GM18526 (cell line): ENCODE measurements around the gene CDC42SE2.

ENCODE experiments used
- POLR2A ChIP-seq: IDR thresholded peaks from 3 replicates; pipeline ENCODE4 v1.6.1; 2011; ENCODE audit not compliant: insufficient read length; ENCODE audit errors: extremely low read depth

CDC42SE2 gene, protein sequence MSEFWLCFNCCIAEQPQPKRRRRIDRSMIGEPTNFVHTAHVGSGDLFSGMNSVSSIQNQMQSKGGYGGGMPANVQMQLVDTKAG

DNA sequence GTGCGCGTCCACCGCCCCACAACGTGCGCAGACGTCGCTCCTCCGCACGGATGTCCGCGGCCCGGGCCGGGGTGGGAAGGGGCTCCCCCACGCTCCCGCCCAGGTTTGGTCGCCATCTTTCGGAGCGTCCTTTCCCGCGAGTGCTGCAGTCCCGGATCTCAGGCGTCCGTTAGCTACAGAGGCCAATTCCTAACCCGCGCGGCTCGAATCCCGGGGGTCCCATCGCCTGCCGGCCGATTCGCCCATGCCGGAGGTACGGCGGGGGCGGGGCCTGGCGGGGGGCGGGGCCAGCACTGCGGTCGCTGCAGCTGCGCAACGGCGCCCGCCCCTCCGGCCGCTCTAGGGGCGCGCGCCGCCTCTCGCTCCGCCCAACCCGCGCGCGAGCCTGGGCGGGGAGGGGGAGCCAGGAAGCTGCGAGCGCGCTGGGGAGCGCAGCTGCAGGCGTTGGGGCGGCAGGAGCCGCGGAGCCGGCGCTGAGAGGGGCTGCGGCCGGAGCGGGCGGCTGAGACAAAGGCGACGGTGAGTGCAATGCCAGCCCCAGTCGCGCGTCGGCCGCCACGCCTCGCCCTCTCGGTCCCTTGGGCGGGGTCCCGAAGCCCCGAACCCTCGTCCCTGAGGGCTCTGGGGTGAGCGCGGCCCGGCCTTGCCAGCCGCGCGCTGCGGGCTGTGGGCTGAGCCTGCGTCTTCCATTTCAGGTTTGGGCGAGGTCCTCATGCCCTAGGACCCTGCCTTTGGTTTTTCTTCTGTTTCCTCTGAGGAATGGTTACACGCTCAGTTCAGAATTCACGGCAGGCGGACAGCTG is at the start of gene CDC42SE2:
TSS of gene CDC42SE2 (plus strand) at position 406 of the 803 bp plus-strand sequence. CDS start 95,441 bp downstream, outside the sequence.
- peak; percentile 96 for TF ChIP-seq POLR2A

DNA sequence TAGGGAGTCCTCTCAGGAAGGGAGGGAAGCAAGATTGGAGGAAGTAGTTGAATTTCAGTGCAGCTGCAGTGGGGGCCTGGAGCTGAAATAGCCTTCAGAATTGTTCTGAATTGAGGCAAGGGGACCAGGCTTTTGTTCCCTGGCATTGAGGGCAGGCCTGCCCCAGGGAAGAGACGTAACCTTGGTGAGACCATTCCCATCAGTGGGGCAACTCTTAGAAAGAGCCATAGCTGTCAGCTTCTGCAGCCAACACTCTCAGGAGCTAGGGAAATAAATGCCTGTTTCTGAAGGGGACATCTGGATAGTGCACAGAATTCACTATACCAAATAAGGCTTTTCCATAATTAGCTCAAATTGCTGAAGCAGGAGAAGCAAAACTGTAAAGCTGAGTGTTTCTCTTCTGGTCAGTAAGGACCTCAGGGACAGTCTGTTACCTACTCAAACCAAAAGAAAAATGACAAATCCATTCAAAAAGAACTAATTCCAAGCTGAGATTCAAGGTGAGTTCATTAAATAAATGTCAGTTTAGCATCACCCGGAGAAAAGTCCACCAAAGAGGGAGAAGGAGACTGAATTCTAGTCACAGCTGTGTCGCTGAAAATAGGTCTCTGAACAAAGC is 49.1 kb upstream of the CDC42SE2 start:
- TF ChIP-seq POLR2A, result no peak

DNA sequence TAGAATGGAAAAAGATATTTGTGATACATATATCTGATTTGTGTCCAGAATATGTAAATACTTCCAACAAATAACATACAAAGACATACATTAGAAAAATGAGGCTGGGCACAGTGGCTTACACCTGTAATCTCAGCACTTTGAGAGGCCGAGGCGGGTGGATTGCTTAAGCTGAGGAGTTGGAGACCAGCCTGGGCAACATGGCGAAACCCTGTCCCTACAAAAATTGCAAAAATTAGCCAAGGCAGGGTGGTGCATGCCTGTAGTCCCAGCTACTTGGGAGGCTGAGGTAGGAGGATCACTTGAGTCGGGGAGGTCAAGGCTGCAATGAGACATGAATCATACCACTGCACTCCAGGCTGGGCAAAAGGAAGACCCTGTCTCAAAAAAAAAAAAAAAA is 46.1 kb upstream of the CDC42SE2 start:
- TF ChIP-seq POLR2A, result no peak

DNA sequence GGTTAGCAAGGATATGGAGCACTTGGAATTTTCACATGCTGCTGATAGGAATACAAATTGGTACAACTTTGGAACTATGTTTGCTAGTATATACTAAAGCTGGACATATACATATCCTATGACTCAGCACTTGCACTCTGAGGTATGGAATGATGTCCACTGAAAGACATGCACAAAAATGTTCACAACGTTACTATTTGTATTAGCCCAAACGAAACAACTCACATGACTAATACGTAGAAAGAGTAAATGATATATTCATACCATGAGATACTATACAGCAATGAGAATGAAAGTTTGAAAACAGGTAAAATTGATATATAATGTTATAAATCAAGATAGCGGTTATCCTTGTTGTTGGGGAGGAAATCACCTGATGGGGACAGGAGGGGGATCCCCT is 45.5 kb upstream of the CDC42SE2 start:
- TF ChIP-seq POLR2A, result no peak

DNA sequence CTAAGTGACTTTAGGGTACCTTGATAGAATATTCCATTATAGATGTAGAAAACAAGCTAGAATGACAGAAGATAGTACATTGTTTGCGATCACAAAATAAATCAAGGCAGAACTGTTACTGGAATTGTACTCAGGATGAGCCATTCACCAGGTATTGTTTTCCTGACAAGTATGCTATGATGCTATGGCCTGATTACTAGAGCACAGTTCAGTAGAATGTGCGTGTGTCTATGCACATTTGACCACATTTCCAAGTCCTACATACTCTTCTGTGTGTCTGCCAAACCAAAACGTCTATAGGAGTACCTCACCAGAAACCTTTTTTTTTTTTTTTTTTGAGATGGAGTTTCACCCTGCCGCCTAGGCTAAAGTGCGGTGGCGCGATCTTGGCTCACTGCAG is 43.3 kb upstream of the CDC42SE2 start:
- no peak for TF ChIP-seq POLR2A

DNA sequence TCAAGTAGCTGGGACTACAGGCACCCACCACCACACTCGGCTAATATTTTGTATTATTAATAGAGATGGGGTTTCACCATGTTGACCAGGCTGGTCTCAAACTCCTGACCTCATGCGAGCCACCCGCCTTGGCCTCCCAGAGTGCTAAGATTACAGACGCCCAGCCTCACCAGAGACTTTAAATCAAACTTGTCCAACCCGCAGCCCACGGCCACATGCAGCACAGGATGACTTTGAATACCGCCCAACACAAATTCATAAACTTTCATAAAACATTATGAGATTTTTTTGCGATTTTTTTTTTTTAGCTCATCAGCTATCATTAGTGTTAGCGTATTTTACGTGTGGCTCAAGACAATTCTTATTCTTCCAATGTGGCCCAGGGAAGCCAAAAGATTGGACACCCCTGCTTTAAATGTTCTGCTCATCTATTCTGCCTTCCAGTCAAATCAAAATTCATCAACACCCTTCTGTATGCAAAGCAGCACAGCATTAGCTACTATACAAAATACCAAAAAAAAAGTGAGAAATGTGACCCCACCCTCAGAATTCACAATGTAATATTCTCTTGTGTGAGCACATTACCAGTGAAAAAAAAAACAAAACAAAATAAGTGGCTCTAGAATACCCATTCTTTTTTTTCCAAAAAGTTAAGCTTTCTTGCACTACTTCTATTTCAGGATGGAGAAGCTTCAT is 42.7 kb upstream of the CDC42SE2 start:
- no peak for TF ChIP-seq POLR2A

DNA sequence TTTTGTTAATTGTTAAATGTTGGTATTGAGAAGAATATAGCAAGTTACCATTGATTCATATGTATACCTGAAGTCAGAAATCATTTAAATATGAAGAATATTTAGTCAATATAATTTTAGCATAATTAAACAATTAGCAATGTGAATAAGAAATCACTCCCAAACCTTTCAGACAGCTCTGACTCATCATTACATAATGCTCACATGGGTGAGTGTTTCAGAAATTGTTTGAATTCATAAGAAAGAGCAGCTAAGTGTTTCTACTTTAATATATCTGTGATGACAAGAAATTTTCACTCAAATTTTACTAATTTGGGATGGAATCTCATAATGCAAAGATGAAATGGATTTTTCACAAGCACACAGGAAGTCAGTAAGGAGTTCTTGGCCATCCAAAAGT is 42.0 kb upstream of the CDC42SE2 start:
- TF ChIP-seq POLR2A, result no peak

DNA sequence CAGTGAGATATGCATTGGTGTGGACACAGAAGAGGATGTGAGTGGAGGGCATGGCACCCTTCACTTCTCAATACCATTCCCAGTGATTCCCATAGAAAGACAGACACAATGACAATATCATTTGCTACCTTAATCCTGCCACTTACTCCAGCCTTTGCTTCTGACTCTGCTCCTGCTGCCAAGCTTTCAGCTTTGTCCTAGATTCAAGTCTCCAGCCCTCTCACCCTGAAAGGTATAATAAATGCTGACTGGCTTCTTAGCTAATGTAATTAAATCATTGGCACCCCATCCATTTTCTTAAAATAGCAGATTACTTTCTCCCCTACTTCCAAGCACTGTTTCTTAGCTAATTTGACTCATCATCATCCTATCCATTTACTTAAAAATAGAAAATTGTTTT is 41.1 kb upstream of the CDC42SE2 start:
- no peak for TF ChIP-seq POLR2A

DNA sequence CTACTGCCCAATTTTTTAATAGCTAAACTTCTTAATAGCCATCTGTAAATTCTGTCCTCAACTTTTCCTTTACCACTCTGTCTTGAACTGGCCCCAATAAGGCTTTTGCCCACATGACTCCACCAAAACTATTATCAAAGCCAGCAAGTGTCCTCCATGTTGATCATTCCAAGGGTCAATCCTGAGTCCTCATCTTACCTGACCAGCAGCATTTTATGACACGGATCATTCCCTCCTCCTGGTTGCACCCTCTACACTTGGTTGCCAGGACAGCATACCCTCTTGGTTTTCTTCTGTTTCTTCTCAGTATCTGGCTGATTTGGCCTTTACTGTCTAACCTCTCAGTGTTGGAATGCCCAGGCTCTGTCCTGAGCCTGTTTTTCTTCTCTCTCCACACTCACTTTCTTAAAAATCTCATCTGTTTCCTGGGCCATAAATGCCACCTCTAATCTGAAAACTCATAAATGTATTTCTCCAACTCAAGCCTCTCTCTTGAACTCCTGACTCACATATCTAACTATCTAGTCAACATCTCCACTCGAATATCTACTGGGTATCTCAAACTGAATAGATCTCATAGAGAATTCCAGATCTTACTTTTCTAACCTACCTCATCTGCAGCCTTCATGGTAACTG is 40.0 kb upstream of the CDC42SE2 start:
- TF ChIP-seq POLR2A, result no peak

DNA sequence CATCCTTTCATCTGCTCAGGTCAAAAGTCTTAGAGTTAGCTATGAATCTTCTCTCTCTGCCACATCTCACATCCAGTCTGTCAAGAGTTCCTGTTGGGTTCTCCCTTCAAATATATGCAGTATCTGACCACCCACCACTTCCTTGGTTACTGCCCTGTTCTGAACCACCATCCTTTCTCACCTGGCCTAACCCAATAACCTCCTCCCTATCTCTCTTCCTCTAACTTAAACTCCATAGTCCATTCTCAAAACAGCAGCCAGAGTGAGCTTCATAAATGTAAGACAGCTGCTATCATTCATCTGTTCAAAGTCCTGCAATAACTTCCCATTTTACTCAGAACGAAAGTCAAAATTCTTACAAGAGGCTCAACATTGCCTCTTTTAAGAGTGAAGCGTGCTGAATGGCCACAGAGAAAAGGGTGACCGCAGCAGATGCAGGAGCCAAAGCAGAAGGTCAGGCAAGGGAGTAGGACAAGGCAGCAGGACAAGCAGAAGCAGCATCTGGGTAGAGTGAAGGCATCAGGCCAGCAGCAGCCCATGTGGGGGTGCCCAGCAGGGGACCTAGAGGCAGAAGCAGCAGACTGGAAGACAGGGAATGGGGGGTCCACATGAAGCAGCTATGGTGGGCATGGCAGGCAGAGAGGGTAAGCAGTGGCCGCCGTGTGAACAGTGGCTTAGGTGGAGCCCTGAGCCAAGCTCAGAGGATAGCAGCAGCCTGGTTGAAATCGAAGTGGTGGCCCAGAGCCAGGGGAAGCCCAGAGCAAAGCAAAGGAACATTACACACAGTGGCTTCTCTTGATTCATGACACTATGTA is 39.3 kb upstream of the CDC42SE2 start:
- no peak for TF ChIP-seq POLR2A

DNA sequence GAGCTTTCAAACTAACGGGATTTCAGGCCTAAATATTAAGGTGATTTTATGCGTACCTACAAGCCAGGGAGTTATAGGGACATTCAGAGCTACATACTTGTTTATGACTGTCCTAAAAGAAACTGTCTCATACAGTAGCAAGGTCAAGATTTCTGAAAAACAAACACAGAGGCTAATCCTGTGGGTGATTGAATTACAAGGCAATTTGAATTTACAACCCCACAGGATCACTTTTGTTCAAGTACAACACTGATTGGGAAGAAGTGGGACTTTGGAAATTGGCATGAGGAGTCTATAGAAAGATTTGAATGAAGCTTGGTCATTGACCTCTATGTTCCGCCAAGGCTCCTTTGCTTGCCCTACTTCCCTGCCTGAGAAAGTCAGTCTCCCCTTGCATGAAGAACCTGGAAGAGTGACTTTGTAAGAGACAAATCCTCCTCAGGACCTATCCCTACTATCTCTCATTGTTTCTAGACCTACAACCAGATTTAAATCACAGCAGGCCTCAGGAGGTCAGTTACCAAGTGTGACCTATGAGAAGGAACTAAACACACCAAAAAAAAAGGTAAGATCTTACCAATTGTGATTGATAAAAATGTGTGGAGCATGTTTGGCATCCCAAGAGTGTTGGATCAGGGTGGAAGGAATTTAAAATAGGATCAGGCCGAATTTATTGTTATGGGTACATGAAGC is 38.4 kb upstream of the CDC42SE2 start:
- no peak for TF ChIP-seq POLR2A

DNA sequence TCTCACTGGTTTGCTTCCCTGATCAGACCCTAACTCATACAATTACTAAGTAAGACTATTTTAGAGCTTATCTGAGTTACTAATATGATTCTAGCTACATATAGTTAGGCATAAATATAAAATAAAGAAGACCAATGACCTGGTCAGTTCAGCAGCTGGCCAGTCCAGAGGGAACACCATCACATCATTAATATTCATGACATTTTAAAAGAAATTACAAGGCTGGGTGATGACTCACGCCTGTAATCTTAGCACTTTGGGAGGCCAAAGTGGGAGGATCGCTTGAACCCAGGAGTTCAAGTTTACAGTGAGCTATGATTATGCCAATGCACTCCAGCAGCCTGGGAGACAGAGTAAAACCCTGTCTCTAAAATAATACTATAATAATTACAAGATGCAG is 37.0 kb upstream of the CDC42SE2 start:
- TF ChIP-seq POLR2A, result no peak

DNA sequence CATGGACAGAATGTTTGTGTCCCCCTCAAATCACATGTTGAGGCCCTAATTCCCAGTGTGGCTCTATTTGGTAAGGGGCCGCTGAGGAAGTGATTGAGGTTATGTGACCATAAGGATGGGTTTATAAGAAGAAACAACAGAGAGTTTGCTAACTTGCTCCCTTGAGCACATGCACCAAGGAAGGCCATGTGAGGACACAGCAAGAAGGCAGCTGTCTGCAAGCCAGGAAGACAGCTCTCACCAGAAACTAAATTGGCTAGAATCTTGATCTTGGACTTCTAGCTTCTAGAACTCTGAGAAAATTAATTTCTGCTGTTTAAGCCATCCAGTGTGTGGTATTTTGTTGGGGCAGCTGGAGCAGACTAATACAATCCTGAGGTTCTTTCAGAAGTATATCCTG is 35.2 kb upstream of the CDC42SE2 start:
- no peak for TF ChIP-seq POLR2A

DNA sequence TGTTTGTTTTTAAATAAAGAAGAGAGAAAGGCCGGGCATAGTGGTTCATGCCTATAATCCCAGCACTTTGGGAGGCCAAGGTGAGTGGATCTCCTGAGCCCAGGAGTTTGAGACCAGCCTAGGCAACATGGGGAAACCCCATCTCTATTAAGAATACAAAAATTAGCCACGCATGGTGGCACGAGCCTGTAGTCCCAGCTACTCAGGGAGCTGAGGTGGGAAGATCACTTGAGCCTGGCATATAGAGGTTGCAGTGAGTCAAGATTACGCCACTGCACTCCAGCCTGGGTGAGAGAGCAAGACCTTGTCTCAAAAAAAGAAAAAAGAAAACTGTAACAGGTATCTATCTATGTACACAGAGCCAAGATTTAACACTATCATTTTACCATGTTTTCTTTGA is 34.2 kb upstream of the CDC42SE2 start:
- no peak for TF ChIP-seq POLR2A
